Hematopoietic multipotent progenitor cell treated with erythropoietin and hydrocortisone succinate and interleukin-3 and kit ligand, for 6 days (in vitro differentiated cells): ENCODE results near the gene PADI1.
A peak's percentile ranks its signal among the peaks of the same experiment; 100 is the strongest.
"Not testable (repeated sequence)": the region's sequence is repeated elsewhere in the genome, so short reads cannot be mapped to it uniquely, and the experiment has no call there.

Source experiments
- DNase-seq: peaks from one replicate; pipeline ENCODE4 v3.0.0-alpha.2; 2015

PADI1 gene

GRCh38 chr1:17218939-17219338 lies 14.0 kb downstream of the PADI1 start:
- DNase-seq: no peak

- no peak for DNase-seq
These were observed 15.4 kb downstream of the PADI1 start for GRCh38 chr1:17220287-17220686.

- DNase-seq: no peak
These were observed 17.6 kb downstream of the PADI1 start for GRCh38 chr1:17222557-17222956.

GRCh38 chr1:17224434-17224833 lies 19.5 kb downstream of the PADI1 start:
- DNase-seq: no peak

- no peak for DNase-seq
These were observed 20.2 kb downstream of the PADI1 start for GRCh38 chr1:17225140-17225539.

DNA sequence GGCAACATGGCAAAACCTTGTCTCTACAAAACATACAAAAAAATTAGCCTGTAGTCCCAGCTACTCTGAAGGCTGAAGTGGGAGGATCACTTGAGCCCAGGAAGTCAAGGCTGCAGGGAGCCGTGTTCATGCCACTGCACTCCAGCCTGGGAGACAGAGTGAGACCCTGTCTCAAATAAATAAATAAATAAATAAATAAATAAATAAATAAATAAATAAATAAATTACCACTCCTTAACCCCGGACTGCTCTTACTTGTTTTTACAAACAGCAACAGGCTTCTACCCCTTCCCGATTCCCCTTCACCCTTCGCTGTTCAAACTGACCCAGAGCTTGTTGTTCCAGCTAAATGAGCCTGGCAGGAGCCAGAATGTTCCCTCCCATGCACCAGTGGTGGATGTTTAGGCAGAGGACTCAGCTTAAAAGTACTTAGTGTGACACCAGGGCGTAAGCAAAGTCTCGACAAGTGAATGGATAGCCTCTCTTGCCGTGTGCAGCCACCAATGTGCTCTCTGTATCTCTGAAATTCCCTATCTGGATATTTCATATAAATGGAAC lies 22.5 kb downstream of the PADI1 start:
- DNase-seq: no peak

DNA sequence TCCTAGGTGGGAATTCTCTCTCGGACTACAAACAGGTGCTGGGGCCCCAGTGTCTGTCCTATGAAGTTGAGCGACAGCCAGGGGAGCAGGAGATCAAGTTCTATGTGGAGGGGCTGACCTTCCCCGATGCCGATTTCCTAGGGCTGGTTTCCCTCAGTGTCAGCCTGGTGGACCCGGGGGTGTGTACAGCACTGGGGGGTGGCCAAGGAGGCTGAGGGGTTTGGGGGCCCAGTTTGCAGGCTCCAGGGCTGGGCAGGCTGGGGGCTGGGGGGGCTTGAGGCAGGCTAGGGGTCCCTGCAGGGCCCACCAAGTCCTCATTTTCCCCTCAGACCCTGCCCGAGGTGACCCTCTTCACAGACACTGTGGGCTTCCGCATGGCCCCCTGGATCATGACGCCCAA lies 23.7 kb downstream of the PADI1 start:
- DNase-seq: no peak

- DNase-seq: no peak
These were observed 24.5 kb downstream of the PADI1 start for GRCh38 chr1:17229379-17229778.

GRCh38 chr1:17230106-17230505 lies 25.2 kb downstream of the PADI1 start:
- DNase-seq: no peak

DNA sequence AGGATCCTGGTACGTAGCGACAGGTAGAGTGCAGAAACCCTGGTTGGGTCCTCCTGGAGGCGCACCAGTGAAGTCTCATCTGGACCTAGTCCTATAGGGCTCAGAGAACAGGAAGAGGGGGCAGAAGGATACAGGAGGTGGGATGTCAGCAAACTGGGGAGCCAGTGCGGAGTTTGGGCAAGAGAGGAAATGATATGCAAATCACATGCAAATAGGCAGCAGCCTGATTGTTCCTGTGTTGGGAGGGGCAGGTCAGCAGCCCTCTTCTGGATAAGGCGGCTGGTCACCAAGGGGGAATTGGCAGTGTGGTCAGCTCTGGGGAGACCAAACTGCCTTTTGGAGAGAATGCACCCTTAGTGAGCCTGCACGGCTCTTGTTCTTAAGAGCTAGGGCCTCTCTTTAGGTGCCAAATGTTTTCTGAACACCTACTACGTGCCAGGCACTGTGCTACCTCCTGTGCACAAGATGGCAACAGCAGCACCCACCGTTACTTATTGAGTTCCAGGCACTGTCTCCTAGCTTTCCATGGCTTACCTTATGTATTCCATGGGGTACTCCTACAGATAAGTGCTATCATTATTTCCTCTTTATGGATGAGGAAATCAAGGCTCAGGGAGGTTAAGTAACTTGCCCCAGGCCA lies 25.9 kb downstream of the PADI1 start:
- no peak for DNase-seq

- no peak for DNase-seq
These were observed 28.1 kb downstream of the PADI1 start for GRCh38 chr1:17232759-17233661.

GRCh38 chr1:17233675-17234320 lies 28.9 kb downstream of the PADI1 start:
- DNase-seq: no peak

- no peak for DNase-seq
These were observed 29.5 kb downstream of the PADI1 start for GRCh38 chr1:17234405-17234804.

DNA sequence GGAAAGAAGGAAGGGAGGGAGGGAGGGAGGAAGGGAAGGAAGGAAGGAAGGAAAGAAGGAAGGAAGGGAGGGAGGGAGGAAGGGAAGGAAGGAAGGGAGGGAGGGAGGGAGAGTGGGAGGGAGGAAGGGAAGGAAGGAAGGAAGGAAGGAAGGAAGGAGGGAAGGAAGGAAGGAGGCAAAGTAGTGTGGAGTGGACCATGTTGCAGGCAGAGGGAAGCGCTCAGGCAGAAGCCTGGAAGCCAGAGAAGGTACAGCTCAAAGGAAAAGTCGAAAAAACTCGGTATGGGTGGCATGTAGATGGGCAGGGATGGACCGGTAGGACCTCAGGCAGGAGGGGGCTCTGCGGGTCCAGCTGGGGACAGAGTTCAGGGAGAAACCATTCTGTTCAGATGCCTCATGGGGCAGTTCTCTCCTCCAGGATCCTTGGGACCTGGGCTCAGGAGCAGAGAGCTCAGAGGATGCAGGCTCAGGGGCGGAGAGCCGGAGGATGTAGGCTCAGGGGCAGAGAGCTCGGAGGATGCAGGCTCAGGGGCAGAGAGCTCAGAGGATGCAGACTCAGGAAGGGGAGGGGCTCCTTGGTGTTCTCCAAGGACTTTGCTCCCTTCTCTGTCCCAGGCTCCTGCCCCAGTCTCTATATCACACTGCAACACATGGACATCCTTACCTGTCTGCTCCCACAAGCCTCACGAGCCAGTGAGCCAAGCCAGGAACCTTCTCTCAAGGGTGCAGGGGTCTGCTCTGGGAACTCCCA lies 30.4 kb downstream of the PADI1 start:
- DNase-seq: no peak

- peak; percentile 93 for DNase-seq
These were observed 32.0 kb downstream of the PADI1 start for GRCh38 chr1:17236779-17237560.

GRCh38 chr1:17237561-17237903 lies 32.6 kb downstream of the PADI1 start:
- no peak for DNase-seq

- DNase-seq: peak; percentile 86
These were observed 34.5 kb downstream of the PADI1 start for GRCh38 chr1:17239420-17239819.

- not testable (repeated sequence) for DNase-seq
These were observed 36.3 kb downstream of the PADI1 start for GRCh38 chr1:17241011-17241779.

- DNase-seq: not testable (repeated sequence)
These were observed 36.8 kb downstream of the PADI1 start for GRCh38 chr1:17241780-17242074.

DNA sequence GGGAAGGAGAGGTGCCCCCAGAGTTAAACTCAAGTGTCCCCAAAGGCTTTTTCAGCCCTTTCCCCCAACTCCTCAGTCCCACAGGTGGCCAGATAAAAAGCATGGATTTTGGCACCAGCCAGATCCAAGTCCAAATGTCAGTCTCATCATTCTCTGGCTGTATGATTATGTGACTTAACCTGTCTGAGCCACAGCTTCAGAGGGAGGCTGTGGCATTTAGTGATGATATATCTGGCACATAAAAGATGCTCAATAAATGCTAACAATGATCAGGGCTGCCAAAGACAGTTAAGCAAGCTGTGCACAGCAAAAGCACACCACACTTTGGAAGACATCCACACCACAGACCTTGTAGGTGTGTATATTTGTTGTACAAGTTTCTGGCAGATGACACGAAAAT lies 38.3 kb downstream of the PADI1 start:
- no peak for DNase-seq
